Kidney epithelial cell (primary cell): ENCODE results near the gene ACTR3C. TPM values are rescaled to one million over a fixed set of nuclear protein-coding genes. Genes with fewer than 3 reads are reported as not detected.
A peak's percentile ranks its signal among the peaks of the same experiment; 100 is the strongest.

ENCODE experiments used
- DNase-seq: peaks from one replicate; pipeline ENCODE4 v3.0.0-alpha.2; 2010; ENCODE audit warnings: low read depth
- H3K27me3 ChIP-seq: 2 replicates; pipeline ENCODE4 v1.6.0; 2011; ENCODE audit warnings: low read length; ENCODE audit not compliant: control insufficient read depth, insufficient read depth
- H3K36me3 ChIP-seq: 2 replicates; pipeline ENCODE4 v1.5.1; 2011; ENCODE audit warnings: low read length; ENCODE audit not compliant: control insufficient read depth, insufficient read depth
- H3K4me3 ChIP-seq: 2 replicates; pipeline ENCODE4 v1.5.1; 2011; ENCODE audit warnings: low read depth, mild to moderate bottlenecking, control low read depth, low read length
- CTCF ChIP-seq: IDR thresholded peaks from 2 replicates; pipeline ENCODE4 v1.5.1; 2011; ENCODE audit warnings: mild to moderate bottlenecking, moderate library complexity, low read length, control low read depth, inconsistent platforms; ENCODE audit not compliant: insufficient read depth, poor library complexity, severe bottlenecking
- total RNA-seq: library from RNA; depleted of rRNA; stranded (reverse); fragments of >200 nt; gene quantifications from 2 replicates; pipeline ENCODE4 v1.2.3, GENCODE V29; 2015

ACTR3C gene
- total RNA-seq, 1 donor from 2014 or later, result 3.3 TPM

GRCh38 chr7:150369748-150370501 is 46.6 kb upstream of the ACTR3C start:
- DNase-seq, result no peak
- no peaks in the 10 kb centered on the region for H3K27me3 ChIP-seq
- peak overlapping the region; percentile 91 for H3K4me3 ChIP-seq
- TF ChIP-seq CTCF, result no peak
- H3K36me3 ChIP-seq, result peaks cover 2% of the 10 kb centered on the region

GRCh38 chr7:150368884-150369747 is 45.8 kb upstream of the ACTR3C start:
- peak overlapping the region; percentile 91 for H3K4me3 ChIP-seq
- peaks cover 2% of the 10 kb centered on the region for H3K36me3 ChIP-seq
- no peak for TF ChIP-seq CTCF
- no peak for DNase-seq
- no peaks in the 10 kb centered on the region for H3K27me3 ChIP-seq

GRCh38 chr7:150368096-150368883 is 44.9 kb upstream of the ACTR3C start, which contains the start of gene REPIN1:
Gene REPIN1, plus strand, starts transcription at chr7:150368822. Its CDS starts 890 bp downstream, at chr7:150369712.
- Histone ChIP-seq H3K27me3 (no peaks in the 10 kb centered on the region), H3K36me3 (no peaks in the 10 kb centered on the region), H3K4me3 (peak within 1 kb of the TSS; percentile 91)
- no peak for TF ChIP-seq CTCF
- peak; percentile 63 for DNase-seq

- no peak overlapping the region for H3K4me3 ChIP-seq
- TF ChIP-seq CTCF, result no peak
- no peaks in the 10 kb centered on the region for H3K36me3 ChIP-seq
- H3K27me3 ChIP-seq, result no peaks in the 10 kb centered on the region
- no peak for DNase-seq
These were observed 44.3 kb upstream of the ACTR3C start for GRCh38 chr7:150367677-150368095.

DNA sequence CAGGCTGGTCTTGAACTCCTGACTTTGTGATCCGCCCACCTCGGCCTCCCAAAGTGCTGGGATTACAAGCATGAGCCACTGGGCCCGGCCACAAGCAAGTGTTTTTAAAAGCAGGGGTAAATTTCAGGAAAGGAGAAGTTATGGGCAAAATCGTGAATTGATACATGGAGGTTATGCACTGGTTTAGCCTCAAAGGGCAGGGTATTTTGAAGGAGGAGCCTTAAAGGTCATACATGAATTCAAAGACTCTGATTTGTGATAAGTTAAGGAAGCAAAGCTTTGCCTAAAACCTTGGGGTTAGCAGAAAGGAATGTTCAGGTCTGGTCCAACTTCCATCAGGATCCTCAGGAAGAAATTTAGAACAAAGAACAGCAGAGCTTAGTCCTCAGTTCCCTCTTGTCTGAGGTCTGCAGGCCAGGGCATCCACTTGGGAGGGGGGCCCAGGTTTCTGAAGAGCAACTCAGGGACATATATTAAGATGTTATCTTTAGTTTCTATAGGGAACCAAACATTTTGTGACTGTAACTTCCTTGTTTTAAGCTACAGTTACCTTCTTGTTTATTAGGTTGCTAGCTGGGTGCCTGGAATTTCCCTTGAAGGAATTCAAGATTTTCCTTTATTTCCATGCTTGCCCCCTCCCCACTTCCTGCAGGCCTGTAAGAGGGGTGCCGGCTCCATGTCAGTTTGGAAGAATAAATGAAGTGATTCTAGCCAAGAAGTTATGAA is 42.5 kb upstream of the ACTR3C start:
- Histone ChIP-seq H3K36me3 (no peaks in the 10 kb centered on the region), H3K27me3 (no peaks in the 10 kb centered on the region), H3K4me3 (no peak overlapping the region)
- DNase-seq, result no peak
- no peak for TF ChIP-seq CTCF
